ENCODE results near the gene TBCA.
"Not testable (repeated sequence)": the region's sequence is repeated elsewhere in the genome, so short reads cannot be mapped to it uniquely, and the experiment has no call there.

The TBCA gene

DNA sequence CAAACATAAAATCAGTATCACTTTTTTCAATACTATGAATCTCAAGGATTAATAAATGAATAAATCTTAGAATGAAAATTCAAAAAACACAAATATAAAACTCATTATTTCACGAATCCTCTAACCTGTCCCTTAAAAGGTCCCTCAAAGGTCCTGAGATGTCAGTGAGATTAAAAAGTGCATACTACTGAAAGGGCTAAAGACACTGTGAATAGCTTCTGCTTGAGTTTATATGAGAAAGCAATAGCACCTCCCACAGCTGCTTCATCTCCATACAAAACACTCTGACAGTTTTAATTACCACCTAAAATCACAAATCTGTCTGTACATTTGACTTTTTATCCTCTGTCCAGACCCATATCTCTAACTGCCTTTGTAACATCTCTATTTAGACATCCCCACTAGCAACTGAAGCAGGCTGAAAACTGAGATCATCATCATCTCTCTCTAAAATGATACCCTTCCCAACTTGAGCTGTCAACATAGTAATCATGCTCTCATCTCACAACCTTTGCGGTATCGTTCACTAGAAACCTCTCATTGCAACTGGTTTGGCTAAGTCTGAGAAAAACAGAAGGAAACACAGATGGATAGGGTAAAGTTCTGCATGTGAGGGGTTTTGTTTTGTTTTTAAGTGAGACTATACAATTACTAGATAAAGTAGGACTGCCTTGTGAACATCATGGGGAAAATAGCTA lies 56.3 kb downstream of the TBCA start:
- Mint-ChIP-seq H3K4me1 (peaks cover under 1% of the 10 kb centered on the region), H3K27me3 (ENCODE audit: low read depth) (no peaks in the 10 kb centered on the region), H3K36me3 (ENCODE audit: low read depth) (peaks cover 8% of the 10 kb centered on the region), H3K9me3 (no peaks in the 10 kb centered on the region), H3K27ac (no peak overlapping the region), H3K4me3 (no peak overlapping the region)
- TF ChIP-seq, protein P1, sequence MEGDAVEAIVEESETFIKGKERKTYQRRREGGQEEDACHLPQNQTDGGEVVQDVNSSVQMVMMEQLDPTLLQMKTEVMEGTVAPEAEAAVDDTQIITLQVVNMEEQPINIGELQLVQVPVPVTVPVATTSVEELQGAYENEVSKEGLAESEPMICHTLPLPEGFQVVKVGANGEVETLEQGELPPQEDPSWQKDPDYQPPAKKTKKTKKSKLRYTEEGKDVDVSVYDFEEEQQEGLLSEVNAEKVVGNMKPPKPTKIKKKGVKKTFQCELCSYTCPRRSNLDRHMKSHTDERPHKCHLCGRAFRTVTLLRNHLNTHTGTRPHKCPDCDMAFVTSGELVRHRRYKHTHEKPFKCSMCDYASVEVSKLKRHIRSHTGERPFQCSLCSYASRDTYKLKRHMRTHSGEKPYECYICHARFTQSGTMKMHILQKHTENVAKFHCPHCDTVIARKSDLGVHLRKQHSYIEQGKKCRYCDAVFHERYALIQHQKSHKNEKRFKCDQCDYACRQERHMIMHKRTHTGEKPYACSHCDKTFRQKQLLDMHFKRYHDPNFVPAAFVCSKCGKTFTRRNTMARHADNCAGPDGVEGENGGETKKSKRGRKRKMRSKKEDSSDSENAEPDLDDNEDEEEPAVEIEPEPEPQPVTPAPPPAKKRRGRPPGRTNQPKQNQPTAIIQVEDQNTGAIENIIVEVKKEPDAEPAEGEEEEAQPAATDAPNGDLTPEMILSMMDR (IDR thresholded peaks at IDR 0.05; ENCODE audit: unreplicated experiment in 3 of 3), result no peak

DNA sequence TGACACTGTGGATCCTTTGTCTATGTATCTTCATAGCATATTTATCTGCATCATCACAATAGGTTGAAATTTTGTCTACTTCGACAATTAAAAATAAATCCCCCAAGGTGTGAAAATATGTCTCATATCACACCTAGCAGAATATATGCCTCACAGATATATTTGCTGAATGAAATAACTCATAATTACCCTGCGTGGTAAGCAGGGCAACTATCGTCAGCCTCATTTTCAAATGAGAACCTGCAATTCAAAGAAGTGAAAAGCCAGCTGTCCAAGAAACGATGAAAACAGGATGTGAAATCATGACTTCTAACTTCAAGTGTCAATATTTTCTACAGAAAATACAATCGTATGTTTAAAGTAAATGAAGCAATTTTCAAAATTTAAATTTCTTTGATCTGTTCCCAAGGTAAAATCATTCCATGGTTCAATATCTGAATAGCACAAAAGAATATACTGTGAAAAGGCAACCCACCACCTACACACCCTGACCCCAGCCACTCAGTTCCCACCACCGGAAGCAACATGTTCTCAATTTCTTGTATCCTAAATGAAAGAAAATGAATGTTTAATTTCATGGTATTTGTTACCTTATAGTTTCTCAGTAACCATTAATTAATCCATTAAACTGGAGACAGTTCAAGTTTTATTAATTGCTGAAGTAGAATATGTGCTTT lies 57.1 kb downstream of the TBCA start:
- no peaks in the 10 kb centered on the region for H3K4me1 Mint-ChIP-seq
- H3K36me3 Mint-ChIP-seq (ENCODE audit: low read depth), result peaks cover 10% of the 10 kb centered on the region
- no peaks in the 10 kb centered on the region for H3K27me3 Mint-ChIP-seq (ENCODE audit: low read depth)
- H3K4me3 Mint-ChIP-seq, result no peak overlapping the region
- TF ChIP-seq, protein P1 (IDR thresholded peaks at IDR 0.05; ENCODE audit: unreplicated experiment in 3 of 3), result no peak
- H3K27ac Mint-ChIP-seq, result no peak overlapping the region
- H3K9me3 Mint-ChIP-seq, result no peaks in the 10 kb centered on the region

DNA sequence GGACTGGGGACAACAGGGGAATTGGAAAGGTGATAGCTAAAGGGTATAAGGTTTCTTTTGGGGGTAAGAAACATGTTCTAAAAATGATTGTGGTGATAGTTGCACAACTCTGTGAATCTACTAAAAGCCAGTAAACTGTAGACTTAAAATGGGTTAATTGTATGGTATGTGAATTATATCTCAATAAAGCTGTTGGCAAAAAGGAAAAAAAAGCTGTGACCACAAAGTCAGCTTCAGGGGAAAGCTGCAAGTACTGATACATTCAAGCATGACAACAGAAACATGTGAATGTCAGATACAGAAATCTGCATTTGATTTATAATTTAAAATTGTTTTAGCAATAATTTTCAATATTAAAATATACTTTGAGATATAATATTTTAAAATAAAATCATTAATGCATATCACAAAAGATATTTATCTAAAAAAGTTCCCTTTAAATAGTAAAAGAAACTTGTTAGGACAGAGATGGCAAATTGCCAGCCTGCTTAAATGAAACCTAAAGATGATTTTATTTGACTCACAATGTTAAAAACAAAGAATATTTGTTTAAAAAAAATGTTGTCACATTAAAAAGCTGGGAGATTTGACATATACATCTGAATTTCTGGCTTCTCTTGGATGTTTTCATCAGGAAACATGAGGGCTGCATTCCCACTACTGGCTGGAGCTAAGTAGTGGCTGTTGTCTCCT lies 66.0 kb downstream of the TBCA start:
- peaks cover 5% of the 10 kb centered on the region for H3K4me1 Mint-ChIP-seq
- TF ChIP-seq, protein P1 (IDR thresholded peaks at IDR 0.05; ENCODE audit: unreplicated experiment in 3 of 3), result no peak
- H3K27me3 Mint-ChIP-seq (ENCODE audit: low read depth), result no peaks in the 10 kb centered on the region
- no peak overlapping the region for H3K27ac Mint-ChIP-seq
- no peaks in the 10 kb centered on the region for H3K9me3 Mint-ChIP-seq
- no peak overlapping the region for H3K4me3 Mint-ChIP-seq
- H3K36me3 Mint-ChIP-seq (ENCODE audit: low read depth), result peaks cover 31% of the 10 kb centered on the region

DNA sequence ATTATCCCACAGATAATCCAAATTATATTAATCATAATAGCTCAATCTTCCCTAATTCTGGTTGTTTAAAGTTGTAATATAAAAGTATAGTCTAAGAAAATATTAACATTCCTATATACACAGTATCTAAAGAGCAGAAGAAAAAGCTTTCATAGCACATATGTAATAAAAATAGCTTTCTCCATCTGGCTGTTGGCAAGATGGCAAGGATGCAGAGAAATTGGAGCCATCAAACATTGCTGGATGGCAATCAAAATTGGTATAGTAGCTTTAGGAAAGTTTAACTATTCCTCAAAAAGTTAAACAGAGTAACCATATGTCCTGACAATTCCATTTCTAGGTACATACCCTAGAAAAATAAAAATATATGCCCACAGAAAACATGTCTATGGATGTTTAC lies 66.8 kb downstream of the TBCA start:
- Mint-ChIP-seq H3K27me3 (ENCODE audit: low read depth) (no peaks in the 10 kb centered on the region), H3K27ac (no peak overlapping the region), H3K9me3 (no peaks in the 10 kb centered on the region), H3K4me3 (no peak overlapping the region), H3K4me1 (peaks cover 5% of the 10 kb centered on the region), H3K36me3 (ENCODE audit: low read depth) (peaks cover 33% of the 10 kb centered on the region)
- TF ChIP-seq, protein P1 (IDR thresholded peaks at IDR 0.05; ENCODE audit: unreplicated experiment in 3 of 3), result no peak

DNA sequence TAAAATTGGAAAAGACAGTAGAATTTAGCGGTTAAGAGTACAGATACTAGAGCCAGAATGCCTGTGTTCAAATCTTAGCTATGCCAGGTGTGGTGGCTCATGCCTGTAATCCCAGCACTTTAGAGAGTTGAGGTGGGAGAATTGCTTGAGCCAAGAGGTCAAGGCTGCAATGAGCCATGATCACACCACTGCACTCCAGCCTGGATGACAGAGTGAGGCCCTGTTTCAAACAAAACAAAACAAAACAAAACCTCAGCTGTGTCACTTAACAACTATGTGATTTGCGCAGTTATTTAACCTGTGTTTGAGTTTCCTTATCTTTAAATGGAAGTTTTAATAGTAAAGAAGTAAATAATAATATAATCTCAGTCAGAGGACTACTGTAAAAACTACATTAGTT lies 68.3 kb downstream of the TBCA start:
- Mint-ChIP-seq H3K4me1 (peaks cover 5% of the 10 kb centered on the region), H3K27ac (no peak overlapping the region), H3K4me3 (no peak overlapping the region), H3K27me3 (ENCODE audit: low read depth) (no peaks in the 10 kb centered on the region), H3K9me3 (no peaks in the 10 kb centered on the region), H3K36me3 (ENCODE audit: low read depth) (peaks cover 44% of the 10 kb centered on the region)
- TF ChIP-seq, protein P1 (IDR thresholded peaks at IDR 0.05; ENCODE audit: unreplicated experiment in 3 of 3), result no peak

DNA sequence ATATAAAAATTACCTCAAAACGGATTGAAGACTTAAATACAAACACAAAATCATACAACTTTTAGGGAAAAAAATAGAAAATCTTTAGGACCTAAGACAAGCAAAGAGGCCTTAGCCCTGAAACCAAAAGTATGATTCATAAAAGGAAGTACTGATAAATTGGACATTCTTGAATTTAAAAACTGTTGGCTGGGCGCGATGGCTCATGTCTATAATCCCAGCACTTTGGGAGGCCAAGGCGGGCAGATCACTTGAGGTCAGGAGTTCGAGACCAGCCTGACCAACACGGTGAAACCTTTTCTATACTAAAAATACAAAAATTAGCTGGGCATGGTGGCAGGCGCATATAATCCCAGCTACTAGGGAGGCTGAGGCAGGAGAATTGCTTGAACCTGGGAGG lies 76.6 kb downstream of the TBCA start:
- peaks cover 11% of the 10 kb centered on the region for H3K9me3 Mint-ChIP-seq
- not testable (repeated sequence) for H3K27ac Mint-ChIP-seq

More for the DNA sequence above, 76.6 kb downstream of the TBCA start:
- not testable (repeated sequence) for H3K4me3 Mint-ChIP-seq; H3K4me1 Mint-ChIP-seq; H3K27me3 Mint-ChIP-seq (ENCODE audit: low read depth)
- H3K36me3 Mint-ChIP-seq (ENCODE audit: low read depth), result peaks cover 77% of the 10 kb centered on the region

All from nephron (organoid).